ENCODE data around the gene TKTL1. TPM values are rescaled to one million over a fixed set of nuclear protein-coding genes. Genes with fewer than 3 reads are reported as not detected.

TKTL1 gene
- polyA plus RNA-seq, 1 donor from 2014 or later, result 0.14 TPM

GRCh38 chrX:154305541-154306205 is 10.1 kb downstream of the TKTL1 start:
- no peaks in the 10 kb centered on the region for H4K20me1 ChIP-seq (ENCODE audit: insufficient read depth)
- H3K9me2 ChIP-seq (ENCODE audit: insufficient read depth, low read length), result no peaks in the 10 kb centered on the region
- H3F3A ChIP-seq (ENCODE audit: insufficient read depth, low read length, poor library complexity, severe bottlenecking), result no peaks in the 10 kb centered on the region
- no peak for TF ChIP-seq SMC3 (conservative IDR thresholded peaks at IDR 0.05; ENCODE audit: poor library complexity)
- no peak for TF ChIP-seq MXI1 (conservative IDR thresholded peaks at IDR 0.05; ENCODE audit: poor library complexity, severe bottlenecking)
- TF ChIP-seq, protein P1, sequence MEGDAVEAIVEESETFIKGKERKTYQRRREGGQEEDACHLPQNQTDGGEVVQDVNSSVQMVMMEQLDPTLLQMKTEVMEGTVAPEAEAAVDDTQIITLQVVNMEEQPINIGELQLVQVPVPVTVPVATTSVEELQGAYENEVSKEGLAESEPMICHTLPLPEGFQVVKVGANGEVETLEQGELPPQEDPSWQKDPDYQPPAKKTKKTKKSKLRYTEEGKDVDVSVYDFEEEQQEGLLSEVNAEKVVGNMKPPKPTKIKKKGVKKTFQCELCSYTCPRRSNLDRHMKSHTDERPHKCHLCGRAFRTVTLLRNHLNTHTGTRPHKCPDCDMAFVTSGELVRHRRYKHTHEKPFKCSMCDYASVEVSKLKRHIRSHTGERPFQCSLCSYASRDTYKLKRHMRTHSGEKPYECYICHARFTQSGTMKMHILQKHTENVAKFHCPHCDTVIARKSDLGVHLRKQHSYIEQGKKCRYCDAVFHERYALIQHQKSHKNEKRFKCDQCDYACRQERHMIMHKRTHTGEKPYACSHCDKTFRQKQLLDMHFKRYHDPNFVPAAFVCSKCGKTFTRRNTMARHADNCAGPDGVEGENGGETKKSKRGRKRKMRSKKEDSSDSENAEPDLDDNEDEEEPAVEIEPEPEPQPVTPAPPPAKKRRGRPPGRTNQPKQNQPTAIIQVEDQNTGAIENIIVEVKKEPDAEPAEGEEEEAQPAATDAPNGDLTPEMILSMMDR (IDR thresholded peaks at IDR 0.05; ENCODE audit: poor library complexity, severe bottlenecking), result no peak
- TF ChIP-seq EP300 (conservative IDR thresholded peaks at IDR 0.05; ENCODE audit: poor library complexity, severe bottlenecking), result no peak
- no peak for TF ChIP-seq EZH2 (IDR thresholded peaks at IDR 0.05; ENCODE audit: borderline replicate concordance, insufficient read depth, low read length, poor library complexity, severe bottlenecking)
- no peak overlapping the region for H2AFZ ChIP-seq (ENCODE audit: low read depth, low read length)
- H3K27ac ChIP-seq (ENCODE audit: low read length), result no peak overlapping the region
- no peak overlapping the region for H3K4me2 ChIP-seq (ENCODE audit: low read length)
- no peaks in the 10 kb centered on the region for H3K36me3 ChIP-seq (ENCODE audit: insufficient read depth, low read length)
- H3K9ac ChIP-seq (ENCODE audit: low read length), result no peak overlapping the region
- no peak overlapping the region for H3K4me3 ChIP-seq (ENCODE audit: low read length)
- no peaks in the 10 kb centered on the region for H3K79me2 ChIP-seq (replicated peaks; ENCODE audit: insufficient read depth, low read length)
- H3K27me3 ChIP-seq (ENCODE audit: insufficient read depth, low read depth, low read length), result no peaks in the 10 kb centered on the region
- no peaks in the 10 kb centered on the region for H3K9me3 ChIP-seq (ENCODE audit: low read length)

DNA sequence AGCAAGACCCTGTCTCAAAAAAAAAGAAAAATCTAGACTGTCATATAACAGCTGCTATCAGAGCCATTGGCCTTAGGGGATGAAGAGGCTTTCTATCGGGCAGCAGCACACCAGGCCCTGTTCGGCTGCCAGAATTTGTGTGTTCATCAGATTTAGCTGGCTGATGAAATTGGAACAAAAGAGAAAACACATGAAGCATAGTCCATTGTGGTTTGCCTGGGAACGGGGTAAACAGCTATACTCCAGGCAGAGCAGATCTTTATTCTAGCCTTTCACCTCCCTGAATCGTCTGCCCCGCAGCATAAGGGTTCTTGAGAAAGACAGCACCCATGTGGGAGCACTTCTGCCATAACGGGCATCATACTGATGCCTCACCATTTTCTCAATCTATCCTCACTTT is 11.6 kb downstream of the TKTL1 start:
- no peak overlapping the region for H3K9ac ChIP-seq (ENCODE audit: low read length)
- H3K79me2 ChIP-seq (replicated peaks; ENCODE audit: insufficient read depth, low read length), result no peaks in the 10 kb centered on the region
- H4K20me1 ChIP-seq (ENCODE audit: insufficient read depth), result no peaks in the 10 kb centered on the region
- H3K27me3 ChIP-seq (ENCODE audit: insufficient read depth, low read depth, low read length), result no peaks in the 10 kb centered on the region
- TF ChIP-seq SMC3 (conservative IDR thresholded peaks at IDR 0.05; ENCODE audit: poor library complexity) (no peak), MXI1 (conservative IDR thresholded peaks at IDR 0.05; ENCODE audit: poor library complexity, severe bottlenecking) (no peak)
- TF ChIP-seq, protein P2, sequence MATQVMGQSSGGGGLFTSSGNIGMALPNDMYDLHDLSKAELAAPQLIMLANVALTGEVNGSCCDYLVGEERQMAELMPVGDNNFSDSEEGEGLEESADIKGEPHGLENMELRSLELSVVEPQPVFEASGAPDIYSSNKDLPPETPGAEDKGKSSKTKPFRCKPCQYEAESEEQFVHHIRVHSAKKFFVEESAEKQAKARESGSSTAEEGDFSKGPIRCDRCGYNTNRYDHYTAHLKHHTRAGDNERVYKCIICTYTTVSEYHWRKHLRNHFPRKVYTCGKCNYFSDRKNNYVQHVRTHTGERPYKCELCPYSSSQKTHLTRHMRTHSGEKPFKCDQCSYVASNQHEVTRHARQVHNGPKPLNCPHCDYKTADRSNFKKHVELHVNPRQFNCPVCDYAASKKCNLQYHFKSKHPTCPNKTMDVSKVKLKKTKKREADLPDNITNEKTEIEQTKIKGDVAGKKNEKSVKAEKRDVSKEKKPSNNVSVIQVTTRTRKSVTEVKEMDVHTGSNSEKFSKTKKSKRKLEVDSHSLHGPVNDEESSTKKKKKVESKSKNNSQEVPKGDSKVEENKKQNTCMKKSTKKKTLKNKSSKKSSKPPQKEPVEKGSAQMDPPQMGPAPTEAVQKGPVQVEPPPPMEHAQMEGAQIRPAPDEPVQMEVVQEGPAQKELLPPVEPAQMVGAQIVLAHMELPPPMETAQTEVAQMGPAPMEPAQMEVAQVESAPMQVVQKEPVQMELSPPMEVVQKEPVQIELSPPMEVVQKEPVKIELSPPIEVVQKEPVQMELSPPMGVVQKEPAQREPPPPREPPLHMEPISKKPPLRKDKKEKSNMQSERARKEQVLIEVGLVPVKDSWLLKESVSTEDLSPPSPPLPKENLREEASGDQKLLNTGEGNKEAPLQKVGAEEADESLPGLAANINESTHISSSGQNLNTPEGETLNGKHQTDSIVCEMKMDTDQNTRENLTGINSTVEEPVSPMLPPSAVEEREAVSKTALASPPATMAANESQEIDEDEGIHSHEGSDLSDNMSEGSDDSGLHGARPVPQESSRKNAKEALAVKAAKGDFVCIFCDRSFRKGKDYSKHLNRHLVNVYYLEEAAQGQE (IDR thresholded peaks at IDR 0.05; ENCODE audit: borderline replicate concordance), result no peak
- no peaks in the 10 kb centered on the region for H3K9me3 ChIP-seq (ENCODE audit: low read length)
- no peak overlapping the region for H3K27ac ChIP-seq (ENCODE audit: low read length)
- H3F3A ChIP-seq (ENCODE audit: insufficient read depth, low read length, poor library complexity, severe bottlenecking), result no peaks in the 10 kb centered on the region
- H3K4me3 ChIP-seq (ENCODE audit: low read length), result no peak overlapping the region
- no peak overlapping the region for H3K4me2 ChIP-seq (ENCODE audit: low read length)
- no peaks in the 10 kb centered on the region for H3K36me3 ChIP-seq (ENCODE audit: insufficient read depth, low read length)
- H3K9me2 ChIP-seq (ENCODE audit: insufficient read depth, low read length), result no peaks in the 10 kb centered on the region
- no peak overlapping the region for H2AFZ ChIP-seq (ENCODE audit: low read depth, low read length)

Measured in neural cell (in vitro differentiated cells).